ENCODE results near the gene SCP2.

SCP2 gene

GRCh38 chr1:52917581-52917980 lies 9.5 kb upstream of the SCP2 start:
- H3K4me3 ChIP-seq (ENCODE audit: low read depth, low read length): no peak overlapping the region
- H3K27me3 ChIP-seq (ENCODE audit: insufficient read depth, low read depth, severe bottlenecking): no peaks in the 10 kb centered on the region
- H3K27ac ChIP-seq: no peak overlapping the region
- DNase-seq: no peak
- H3K9me3 ChIP-seq (ENCODE audit: severe bottlenecking): peaks cover 9% of the 10 kb centered on the region
- TF ChIP-seq CTCF (IDR thresholded peaks at IDR 0.05; ENCODE audit: low read depth, low read length): no peak
- H3K36me3 ChIP-seq: no peaks in the 10 kb centered on the region

GRCh38 chr1:52918201-52918600 lies 8.9 kb upstream of the SCP2 start:
- H3K4me3 ChIP-seq (ENCODE audit: low read depth, low read length): no peak overlapping the region
- no peak for DNase-seq
- peaks cover 9% of the 10 kb centered on the region for H3K9me3 ChIP-seq (ENCODE audit: severe bottlenecking)
- H3K27ac ChIP-seq: no peak overlapping the region
- TF ChIP-seq CTCF (IDR thresholded peaks at IDR 0.05; ENCODE audit: low read depth, low read length): no peak
- no peaks in the 10 kb centered on the region for H3K27me3 ChIP-seq (ENCODE audit: insufficient read depth, low read depth, severe bottlenecking)
- H3K36me3 ChIP-seq: no peaks in the 10 kb centered on the region

GRCh38 chr1:52919051-52919722 lies 7.9 kb upstream of the SCP2 start:
- no peak overlapping the region for H3K27ac ChIP-seq
- no peak for DNase-seq
- TF ChIP-seq CTCF (IDR thresholded peaks at IDR 0.05; ENCODE audit: low read depth, low read length): no peak
- no peaks in the 10 kb centered on the region for H3K36me3 ChIP-seq
- peaks cover 9% of the 10 kb centered on the region for H3K9me3 ChIP-seq (ENCODE audit: severe bottlenecking)
- H3K4me3 ChIP-seq (ENCODE audit: low read depth, low read length): no peak overlapping the region
- no peaks in the 10 kb centered on the region for H3K27me3 ChIP-seq (ENCODE audit: insufficient read depth, low read depth, severe bottlenecking)

- DNase-seq: no peak
- Histone ChIP-seq H3K27me3 (ENCODE audit: insufficient read depth, low read depth, severe bottlenecking) (no peaks in the 10 kb centered on the region), H3K36me3 (no peaks in the 10 kb centered on the region), H3K27ac (no peak overlapping the region), H3K9me3 (ENCODE audit: severe bottlenecking) (peaks cover 9% of the 10 kb centered on the region), H3K4me3 (ENCODE audit: low read depth, low read length) (no peak overlapping the region)
- no peak for TF ChIP-seq CTCF (IDR thresholded peaks at IDR 0.05; ENCODE audit: low read depth, low read length)
Measured at GRCh38 chr1:52919723-52920483, 7.2 kb upstream of the SCP2 start.

- no peak overlapping the region for H3K4me3 ChIP-seq (ENCODE audit: low read depth, low read length)
- no peak for TF ChIP-seq CTCF (IDR thresholded peaks at IDR 0.05; ENCODE audit: low read depth, low read length)
- H3K27ac ChIP-seq: no peak overlapping the region
- peaks cover 9% of the 10 kb centered on the region for H3K9me3 ChIP-seq (ENCODE audit: severe bottlenecking)
- no peak for DNase-seq
- H3K27me3 ChIP-seq (ENCODE audit: insufficient read depth, low read depth, severe bottlenecking): no peaks in the 10 kb centered on the region
- H3K36me3 ChIP-seq: no peaks in the 10 kb centered on the region
Measured at GRCh38 chr1:52920791-52921291, 6.2 kb upstream of the SCP2 start.

All from WERI-Rb-1 (cell line).